Activated effector memory CD4-positive, alpha-beta T cell treated with anti-CD3 and anti-CD28 coated beads, Interleukin-2, amount 50 U/mL, for 16 hours (primary cell): ENCODE results near the gene AZIN2.
"Not testable (repeated sequence)": the region's sequence is repeated elsewhere in the genome, so short reads cannot be mapped to it uniquely, and the experiment has no call there.

Source experiments
- DNase-seq: peaks from one replicate; pipeline ENCODE4 v3.0.0-alpha.2; 2020

AZIN2 gene

GRCh38 chr1:33130297-33130696 lies 49.3 kb downstream of the AZIN2 start:
- peak; percentile 67 for DNase-seq

DNA sequence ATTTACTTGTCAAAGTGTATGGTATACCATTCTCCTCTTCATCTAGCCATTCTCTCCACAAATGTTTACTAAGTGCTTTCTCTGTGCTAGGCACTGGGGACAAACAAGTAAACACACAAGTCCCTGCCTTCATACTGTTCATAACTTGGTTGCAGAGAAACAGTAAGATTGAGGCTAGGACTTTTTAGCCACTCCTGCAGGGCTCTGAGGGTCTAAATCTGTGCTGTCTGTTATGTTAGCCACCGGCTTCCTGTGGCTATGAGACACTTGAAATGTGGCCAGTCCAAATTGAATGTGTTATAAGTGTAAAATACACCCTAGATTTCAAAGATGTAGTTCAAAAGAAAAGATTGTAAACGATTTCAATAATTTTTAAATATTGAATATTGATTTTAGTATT lies 50.2 kb downstream of the AZIN2 start:
- no peak for DNase-seq

- no peak for DNase-seq
These were observed 51.6 kb downstream of the AZIN2 start for GRCh38 chr1:33132549-33132948.

DNA sequence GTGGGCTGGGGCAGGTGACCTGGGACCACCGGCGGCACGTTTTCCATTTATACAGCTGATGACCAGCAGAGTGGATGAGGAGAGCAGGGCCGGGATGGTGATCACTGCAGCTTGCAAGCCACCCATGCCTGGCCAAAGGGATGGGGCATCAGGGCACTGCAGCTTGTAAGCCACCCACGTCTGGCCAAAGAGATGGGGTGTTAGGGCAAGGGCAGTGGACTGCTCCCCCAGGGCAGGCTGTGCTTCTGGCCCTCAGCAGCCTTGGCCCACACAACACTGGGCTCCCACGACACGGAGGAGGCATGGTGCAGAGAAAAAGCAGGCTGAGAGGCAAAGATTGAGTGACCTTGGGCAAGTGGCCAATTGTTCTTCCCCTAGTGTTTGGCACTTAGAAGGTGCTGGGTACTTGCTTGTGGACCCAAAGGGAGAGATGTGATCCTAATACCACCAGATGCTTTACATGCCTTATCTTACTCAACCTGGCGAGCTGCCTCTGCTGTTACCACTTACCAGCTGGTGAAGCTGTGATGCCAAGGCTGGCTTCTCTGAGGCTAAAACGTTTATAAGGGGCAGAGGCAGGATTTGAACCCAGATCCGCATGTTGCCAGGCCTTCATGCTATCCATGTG lies 52.6 kb downstream of the AZIN2 start:
- peak; percentile 54 for DNase-seq

DNA sequence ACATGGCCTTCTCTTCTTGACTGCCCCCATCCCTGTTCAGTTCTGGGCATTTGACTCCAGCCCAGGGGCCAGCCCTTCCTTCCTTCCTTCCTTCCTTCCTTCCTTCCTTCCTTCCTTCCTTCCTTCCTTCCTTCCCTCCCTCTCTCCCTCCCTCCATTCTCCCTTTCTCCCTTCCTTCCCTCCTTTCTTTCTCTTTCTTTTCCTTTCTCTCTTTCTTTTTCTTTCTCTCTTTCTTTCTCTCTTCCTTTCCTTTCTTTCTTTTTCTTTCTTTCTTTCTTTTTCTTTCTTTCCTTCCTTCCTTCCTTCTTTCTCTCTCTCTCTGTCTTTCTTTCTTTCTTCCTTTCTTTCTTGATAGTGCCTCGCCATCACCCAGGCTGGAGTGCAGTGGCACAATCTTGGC lies 55.1 kb downstream of the AZIN2 start:
- not testable (repeated sequence) for DNase-seq

- DNase-seq = peak; percentile 72
These were observed 56.8 kb downstream of the AZIN2 start for GRCh38 chr1:33137800-33138199.

DNA sequence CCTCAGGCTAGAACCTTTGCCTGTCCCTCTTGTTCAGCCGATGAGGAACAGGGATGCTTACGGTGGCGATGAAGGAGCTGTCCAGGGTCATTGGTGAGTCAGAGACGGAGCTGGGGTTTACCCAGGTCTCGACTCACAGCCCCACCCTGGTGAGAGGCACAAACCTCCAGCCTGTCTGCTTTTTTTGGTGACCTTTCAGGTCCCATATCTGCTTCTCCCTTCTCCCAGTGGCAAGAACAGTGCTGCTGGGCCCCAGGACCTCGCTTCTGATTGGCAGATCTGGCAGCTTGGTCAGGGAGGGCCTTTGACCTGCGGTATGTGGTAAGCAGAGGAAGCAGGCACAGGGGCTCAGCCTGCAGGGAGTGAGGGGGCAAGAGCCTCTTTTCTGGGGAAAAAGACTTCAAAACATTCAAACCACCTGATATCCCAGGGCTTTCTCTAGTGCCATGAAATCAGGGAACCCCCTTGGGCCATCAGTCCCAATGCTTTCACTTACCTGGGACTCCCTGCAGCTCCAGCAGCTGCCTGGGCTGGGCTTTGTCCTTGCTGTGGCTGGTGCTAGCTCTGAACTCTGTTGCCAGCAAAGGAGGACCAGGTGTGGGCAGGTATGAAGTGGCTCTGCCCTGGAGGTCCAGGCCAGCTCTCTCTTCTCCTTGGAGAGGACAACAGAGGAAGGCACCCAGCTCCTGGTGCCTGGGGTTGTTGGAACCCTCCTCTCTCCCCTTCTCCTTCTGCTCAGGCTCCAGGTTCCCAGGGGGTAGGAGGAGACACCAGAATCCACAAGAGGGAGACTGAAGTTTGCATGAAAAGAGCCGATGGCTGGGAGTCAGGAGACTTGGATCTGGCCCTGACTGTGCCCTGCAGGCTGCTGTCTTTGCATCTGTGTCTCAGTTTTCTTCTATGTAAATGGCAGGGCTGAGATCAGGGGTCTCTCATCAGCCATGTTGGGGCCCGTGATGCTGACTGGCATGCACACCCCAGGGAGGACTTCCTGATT lies 59.5 kb downstream of the AZIN2 start:
- DNase-seq = no peak

GRCh38 chr1:33141216-33141615 lies 60.3 kb downstream of the AZIN2 start:
- no peak for DNase-seq

GRCh38 chr1:33141781-33142180 lies 60.8 kb downstream of the AZIN2 start:
- DNase-seq = no peak

DNA sequence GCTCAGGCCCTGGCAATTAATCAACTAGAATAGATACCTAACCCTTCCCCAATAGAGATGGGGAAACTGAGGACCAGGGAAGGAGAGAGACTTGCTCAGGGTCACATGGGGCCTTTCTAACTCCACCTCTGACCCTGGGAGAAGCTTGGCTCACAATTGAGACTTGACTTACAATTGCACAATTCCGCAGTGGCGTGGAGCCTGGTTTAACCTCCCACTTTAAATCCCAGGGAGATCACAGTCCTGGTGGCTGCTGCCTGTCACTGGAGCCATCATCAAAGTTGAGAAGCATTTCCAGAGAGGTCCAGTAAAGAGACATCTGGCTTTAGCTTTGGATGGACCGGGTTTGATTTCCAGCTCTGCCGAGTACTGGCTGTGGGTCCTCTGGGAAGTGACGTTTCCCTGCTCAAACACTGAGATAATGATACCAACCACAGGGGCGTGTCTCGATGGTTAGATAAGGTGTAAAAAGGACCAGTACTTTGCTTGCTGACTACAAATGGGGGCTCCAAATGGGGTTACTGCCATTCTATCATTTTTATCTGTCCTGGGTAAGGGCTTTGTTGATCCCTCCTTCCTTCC lies 61.6 kb downstream of the AZIN2 start:
- no peak for DNase-seq

- no peak for DNase-seq
These were observed 62.2 kb downstream of the AZIN2 start for GRCh38 chr1:33143176-33143575.

GRCh38 chr1:33143698-33144097 lies 62.7 kb downstream of the AZIN2 start:
- DNase-seq = no peak

GRCh38 chr1:33146003-33146402 lies 65.0 kb downstream of the AZIN2 start:
- DNase-seq = no peak

DNA sequence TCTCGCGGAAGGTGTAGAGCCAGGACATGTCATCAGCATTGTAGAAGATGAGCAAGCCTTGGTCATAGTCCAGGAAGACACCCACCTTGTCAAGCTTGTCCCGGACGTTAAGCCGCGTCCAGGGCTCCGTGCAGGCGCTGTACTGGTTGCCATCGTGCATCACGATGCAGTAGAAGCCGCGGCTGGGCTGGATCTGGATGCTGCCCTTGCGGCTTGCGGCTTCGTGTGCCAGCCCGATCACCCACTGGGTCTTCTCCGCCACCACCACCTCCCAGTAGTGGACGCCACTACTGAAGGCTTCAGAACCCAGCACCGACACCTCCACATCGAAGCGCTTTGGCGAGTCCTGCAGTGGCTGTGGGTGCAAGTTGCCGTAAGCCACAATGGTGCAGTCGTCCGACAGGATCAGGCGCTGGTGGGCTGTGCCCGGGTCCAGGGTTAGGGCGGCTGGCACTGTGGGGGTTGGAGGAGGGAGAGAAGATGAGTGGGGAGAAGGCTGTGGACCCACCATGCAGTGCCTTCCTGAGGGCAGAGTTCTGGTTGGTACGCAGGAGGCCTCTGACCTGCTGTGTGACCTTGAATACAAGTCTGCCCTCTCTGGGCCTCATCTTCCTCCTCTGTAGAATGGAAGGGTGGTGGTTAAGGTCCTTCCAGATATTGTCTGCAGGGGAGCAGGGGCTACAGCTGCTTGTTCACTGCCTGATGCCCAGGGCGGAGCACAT lies 66.5 kb downstream of the AZIN2 start:
- DNase-seq = no peak

DNA sequence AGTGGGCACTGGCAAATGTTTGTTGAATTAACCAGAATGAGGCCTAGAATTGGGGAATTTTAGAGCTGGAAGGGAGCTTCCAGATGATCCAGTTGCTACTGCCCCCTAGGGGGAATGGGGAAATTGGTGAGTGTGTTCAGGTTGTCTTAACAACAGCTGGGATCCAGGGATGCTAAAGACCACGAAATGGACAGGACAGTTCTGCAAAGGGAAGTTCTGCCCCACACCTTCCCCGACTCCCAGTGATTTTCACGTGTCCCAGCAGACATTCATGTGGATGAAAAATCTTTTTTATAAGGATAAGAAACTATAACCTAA lies 67.0 kb downstream of the AZIN2 start:
- no peak for DNase-seq

DNA sequence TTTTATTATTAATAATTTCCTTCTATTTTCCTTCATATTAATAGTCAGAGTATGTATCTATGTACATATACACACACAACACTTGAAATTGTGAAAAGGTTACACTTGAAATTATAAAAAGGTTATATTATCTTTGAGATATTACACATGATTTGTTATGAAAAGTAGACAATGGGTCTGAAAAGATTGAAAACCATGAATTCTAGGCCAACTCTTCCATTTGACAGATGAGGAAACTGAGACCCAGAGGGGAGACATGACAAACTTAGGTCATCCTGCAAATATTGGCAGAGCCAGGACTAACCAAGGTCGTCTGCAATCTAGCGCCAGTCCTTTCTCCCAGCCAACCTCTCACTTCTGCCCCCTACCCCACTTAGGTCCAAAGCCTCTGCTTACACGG lies 67.7 kb downstream of the AZIN2 start:
- DNase-seq = no peak

DNA sequence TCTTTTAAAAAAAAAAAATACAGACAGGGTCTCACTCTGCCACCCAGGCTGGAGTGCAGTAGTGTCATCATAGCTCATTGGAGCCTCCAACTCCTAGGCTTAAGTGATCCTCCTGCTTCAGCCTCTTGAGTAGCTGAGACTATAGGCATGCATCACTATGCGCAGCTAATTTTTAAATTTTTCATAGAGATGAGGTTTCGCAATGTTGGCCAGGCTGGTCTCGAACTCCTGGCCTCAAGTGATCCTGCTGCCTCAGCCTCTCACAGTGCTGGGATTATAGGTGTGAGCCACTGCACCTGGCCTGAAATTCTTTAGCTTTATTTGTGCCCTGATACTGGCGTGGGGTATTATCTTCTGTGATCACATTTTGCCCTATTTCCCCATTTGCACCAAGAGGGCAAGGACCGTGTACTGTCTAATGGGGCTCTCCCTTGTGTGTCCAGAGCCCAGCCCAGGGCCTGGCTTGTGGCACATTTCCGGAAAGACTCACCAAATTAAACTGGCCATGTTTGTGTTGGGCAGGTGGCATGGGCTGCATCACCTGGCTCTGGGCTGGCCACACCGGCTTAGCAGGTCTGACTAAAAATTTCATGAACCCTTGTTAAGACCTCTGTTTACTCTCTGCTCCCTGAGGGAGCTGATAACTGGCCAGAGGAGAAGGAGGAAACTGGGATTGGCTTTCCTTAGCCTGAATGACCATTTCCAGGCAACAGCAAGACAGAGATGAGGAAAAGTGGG lies 68.7 kb downstream of the AZIN2 start:
- no peak for DNase-seq

DNA sequence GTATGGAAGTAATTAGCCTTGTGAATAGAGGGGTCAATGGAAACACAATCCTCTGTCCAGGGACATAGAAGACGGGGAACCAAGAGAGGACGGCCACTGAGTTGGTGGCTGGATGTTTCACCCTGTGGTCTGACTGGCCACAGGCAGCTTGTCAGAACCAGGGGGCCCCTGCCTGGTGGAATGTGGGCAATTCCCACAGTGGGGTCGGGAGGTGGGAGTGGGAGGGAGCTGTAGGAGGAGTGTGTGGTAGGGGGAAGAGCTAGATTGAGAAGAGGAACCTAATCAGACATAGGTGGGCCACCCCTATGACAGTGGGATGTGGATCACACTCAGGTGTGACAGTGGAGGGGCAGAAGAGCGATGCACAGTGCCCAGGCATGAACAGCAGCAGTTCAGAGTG lies 69.6 kb downstream of the AZIN2 start:
- DNase-seq = no peak

DNA sequence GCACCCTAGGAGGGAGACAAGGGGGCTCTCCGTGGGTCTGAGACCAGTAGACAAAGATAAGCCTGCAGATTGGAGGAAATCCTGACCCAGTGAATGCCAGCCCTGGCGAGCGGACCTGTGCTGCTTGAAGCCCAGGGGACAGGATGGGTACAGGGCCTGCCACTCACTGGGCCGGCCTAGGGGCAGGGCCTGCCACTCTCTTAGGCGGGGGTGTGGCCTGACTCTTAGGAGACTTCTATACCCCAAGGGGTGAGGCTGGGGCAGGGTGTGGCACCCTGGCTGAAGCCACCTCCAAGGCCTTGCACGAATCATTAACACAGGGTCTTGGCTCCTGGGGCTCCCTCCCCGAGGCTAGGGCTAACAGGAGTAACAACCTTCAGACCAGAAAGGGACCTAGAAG lies 70.2 kb downstream of the AZIN2 start:
- DNase-seq = no peak

DNA sequence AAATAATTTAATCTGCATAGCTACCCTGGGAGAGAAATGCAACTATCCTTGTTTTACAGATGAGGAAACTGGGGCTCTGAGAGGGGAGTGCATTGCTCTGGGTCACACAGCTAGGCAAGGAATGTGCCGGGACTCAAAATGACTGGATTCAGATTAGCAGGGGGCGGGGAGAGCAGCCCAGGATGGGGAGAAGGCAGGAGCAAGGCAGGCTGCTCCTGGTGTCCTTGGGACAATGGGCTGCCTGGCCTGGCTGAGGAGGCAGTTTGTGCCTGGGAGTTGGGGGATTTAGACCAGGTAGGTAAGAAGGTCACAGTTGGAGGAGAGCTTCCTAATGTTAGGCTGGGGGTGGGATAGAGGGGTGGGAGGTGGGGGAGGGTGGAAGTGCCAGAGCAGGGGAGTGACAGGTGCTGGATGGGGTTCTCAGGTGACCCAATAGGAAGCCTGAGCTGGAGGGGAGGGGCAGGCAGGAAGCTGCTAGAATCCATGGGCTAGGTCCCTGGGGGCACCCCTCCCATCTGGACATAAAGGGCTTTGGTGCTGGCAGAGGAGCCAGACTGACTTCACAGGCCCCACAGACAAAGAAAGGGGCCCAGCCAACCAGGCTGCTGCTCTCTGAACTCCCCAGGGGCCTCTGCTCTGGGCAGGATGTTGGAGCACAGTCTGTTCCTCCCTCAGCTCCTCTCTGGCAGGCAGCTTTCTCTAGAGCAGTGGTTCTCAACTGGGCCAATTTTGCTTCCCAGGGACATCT lies 71.9 kb downstream of the AZIN2 start:
- DNase-seq = no peak

DNA sequence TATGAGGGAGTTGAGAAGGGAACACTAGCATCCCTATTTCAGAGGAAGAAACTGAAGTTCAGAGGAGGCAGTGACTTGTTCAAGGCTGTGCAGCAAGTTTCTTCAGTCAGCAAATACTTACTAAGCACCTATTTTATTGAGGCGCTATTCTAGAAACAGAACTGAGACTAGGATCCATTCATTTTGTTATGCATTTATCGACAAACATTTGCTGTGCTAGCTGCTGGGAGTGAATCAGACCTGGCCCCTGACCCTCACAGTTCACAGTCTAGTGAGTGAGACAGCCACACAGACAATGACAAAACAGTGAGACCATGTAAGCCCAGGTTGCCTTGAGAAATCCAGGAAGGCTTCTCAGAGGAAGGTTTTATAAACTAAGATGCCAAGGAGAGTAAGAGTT lies 72.7 kb downstream of the AZIN2 start:
- no peak for DNase-seq
